ENCODE measurements around the gene SASH1.
"Not testable (repeated sequence)": the region's sequence is repeated elsewhere in the genome, so short reads cannot be mapped to it uniquely, and the experiment has no call there.

The SASH1 gene

GRCh38 chr6:148578837-148579565, 236.4 kb downstream of the SASH1 start:
- no peak overlapping the region for H3K4me3 ChIP-seq (ENCODE audit: control insufficient read depth, low read depth, low read length)
- no peak for DNase-seq (ENCODE audit: low read depth)
- TF ChIP-seq CTCF (conservative IDR thresholded peaks at IDR 0.05; ENCODE audit: control insufficient read depth, insufficient read depth, low read depth, low read length), result no peak

- no peak for DNase-seq (ENCODE audit: low read depth)
- TF ChIP-seq CTCF (conservative IDR thresholded peaks at IDR 0.05; ENCODE audit: control insufficient read depth, insufficient read depth, low read depth, low read length), result no peak
- H3K4me3 ChIP-seq (ENCODE audit: control insufficient read depth, low read depth, low read length), result no peak overlapping the region
Observed at GRCh38 chr6:148580442-148580841, 237.8 kb downstream of the SASH1 start.

GRCh38 chr6:148583631-148584030, 241.0 kb downstream of the SASH1 start:
- H3K4me3 ChIP-seq (ENCODE audit: control insufficient read depth, low read depth, low read length), result no peak overlapping the region
- TF ChIP-seq CTCF (conservative IDR thresholded peaks at IDR 0.05; ENCODE audit: control insufficient read depth, insufficient read depth, low read depth, low read length), result no peak
- DNase-seq (ENCODE audit: low read depth), result no peak

GRCh38 chr6:148585641-148586040, 243.0 kb downstream of the SASH1 start:
- not testable (repeated sequence) for DNase-seq (ENCODE audit: low read depth); H3K4me3 ChIP-seq (ENCODE audit: control insufficient read depth, low read depth, low read length)

GRCh38 chr6:148590883-148591282, 248.2 kb downstream of the SASH1 start:
- no peak for DNase-seq (ENCODE audit: low read depth)
- H3K4me3 ChIP-seq (ENCODE audit: control insufficient read depth, low read depth, low read length), result no peak overlapping the region
- no peak for TF ChIP-seq CTCF (conservative IDR thresholded peaks at IDR 0.05; ENCODE audit: control insufficient read depth, insufficient read depth, low read depth, low read length)

GRCh38 chr6:148591656-148592055, 249.0 kb downstream of the SASH1 start:
- DNase-seq (ENCODE audit: low read depth), result peak; percentile 14
- TF ChIP-seq CTCF (conservative IDR thresholded peaks at IDR 0.05; ENCODE audit: control insufficient read depth, insufficient read depth, low read depth, low read length), result no peak
- H3K4me3 ChIP-seq (ENCODE audit: control insufficient read depth, low read depth, low read length), result no peak overlapping the region

- TF ChIP-seq CTCF (conservative IDR thresholded peaks at IDR 0.05; ENCODE audit: control insufficient read depth, insufficient read depth, low read depth, low read length), result no peak
- DNase-seq (ENCODE audit: low read depth), result peak; percentile 84
- no peak overlapping the region for H3K4me3 ChIP-seq (ENCODE audit: control insufficient read depth, low read depth, low read length)
Observed at GRCh38 chr6:148593130-148593812, 250.6 kb downstream of the SASH1 start.

Data from fibroblast of mammary gland (primary cell).